C4-2B (cell line): ENCODE results near the gene FAM168A.

Experiments used
- H3K27ac ChIP-seq: fragments of 450-650 bp; 2 replicates; pipeline ENCODE4 v1.5.1; 2017
- ZFX ChIP-seq: fragments of 450-650 bp; IDR thresholded peaks from 2 replicates; pipeline ENCODE4 v1.6.1; 2017
- TF ChIP-seq, protein P1 (sequence below): fragments of 450-650 bp; conservative IDR thresholded peaks from 2 replicates; pipeline ENCODE4 v1.5.1; 2017; ENCODE audit warnings: mild to moderate bottlenecking

The FAM168A gene

GRCh38 chr11:73415854-73416615 lies 181.9 kb downstream of the FAM168A start:
- no peak overlapping the region for H3K27ac ChIP-seq
- no peak for TF ChIP-seq ZFX
- TF ChIP-seq, protein P1, sequence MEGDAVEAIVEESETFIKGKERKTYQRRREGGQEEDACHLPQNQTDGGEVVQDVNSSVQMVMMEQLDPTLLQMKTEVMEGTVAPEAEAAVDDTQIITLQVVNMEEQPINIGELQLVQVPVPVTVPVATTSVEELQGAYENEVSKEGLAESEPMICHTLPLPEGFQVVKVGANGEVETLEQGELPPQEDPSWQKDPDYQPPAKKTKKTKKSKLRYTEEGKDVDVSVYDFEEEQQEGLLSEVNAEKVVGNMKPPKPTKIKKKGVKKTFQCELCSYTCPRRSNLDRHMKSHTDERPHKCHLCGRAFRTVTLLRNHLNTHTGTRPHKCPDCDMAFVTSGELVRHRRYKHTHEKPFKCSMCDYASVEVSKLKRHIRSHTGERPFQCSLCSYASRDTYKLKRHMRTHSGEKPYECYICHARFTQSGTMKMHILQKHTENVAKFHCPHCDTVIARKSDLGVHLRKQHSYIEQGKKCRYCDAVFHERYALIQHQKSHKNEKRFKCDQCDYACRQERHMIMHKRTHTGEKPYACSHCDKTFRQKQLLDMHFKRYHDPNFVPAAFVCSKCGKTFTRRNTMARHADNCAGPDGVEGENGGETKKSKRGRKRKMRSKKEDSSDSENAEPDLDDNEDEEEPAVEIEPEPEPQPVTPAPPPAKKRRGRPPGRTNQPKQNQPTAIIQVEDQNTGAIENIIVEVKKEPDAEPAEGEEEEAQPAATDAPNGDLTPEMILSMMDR = no peak

- TF ChIP-seq, protein P1 = no peak
- TF ChIP-seq ZFX = no peak
- no peak overlapping the region for H3K27ac ChIP-seq
Observed at GRCh38 chr11:73414977-73415651, 182.8 kb downstream of the FAM168A start.

GRCh38 chr11:73413256-73413655 lies 184.7 kb downstream of the FAM168A start:
- H3K27ac ChIP-seq = no peak overlapping the region
- TF ChIP-seq, protein P1 = no peak
- no peak for TF ChIP-seq ZFX

DNA sequence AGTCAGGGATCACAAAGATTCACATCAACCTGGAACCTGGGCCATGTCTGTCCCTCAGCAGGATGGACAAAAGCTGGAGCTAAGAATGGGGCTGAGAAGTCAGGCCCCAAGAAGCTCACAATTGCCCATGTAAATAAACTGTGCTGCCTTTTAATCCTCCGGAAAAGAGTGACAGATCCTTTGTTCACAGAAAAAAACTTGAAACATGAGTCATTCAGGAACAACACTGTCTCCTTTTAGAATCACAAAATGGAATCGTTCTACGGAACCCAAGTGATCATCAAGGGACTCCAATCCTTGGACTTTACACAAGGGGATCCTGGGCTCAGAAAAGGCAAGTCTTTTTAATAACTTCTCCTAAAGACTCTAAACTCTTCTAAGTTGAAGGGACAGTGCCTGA lies 185.6 kb downstream of the FAM168A start:
- H3K27ac ChIP-seq = no peak overlapping the region
- TF ChIP-seq, protein P1 = no peak
- no peak for TF ChIP-seq ZFX

- H3K27ac ChIP-seq = no peak overlapping the region
- TF ChIP-seq, protein P1 = no peak
- TF ChIP-seq ZFX = no peak
Observed at GRCh38 chr11:73411031-73411430, 186.9 kb downstream of the FAM168A start.

DNA sequence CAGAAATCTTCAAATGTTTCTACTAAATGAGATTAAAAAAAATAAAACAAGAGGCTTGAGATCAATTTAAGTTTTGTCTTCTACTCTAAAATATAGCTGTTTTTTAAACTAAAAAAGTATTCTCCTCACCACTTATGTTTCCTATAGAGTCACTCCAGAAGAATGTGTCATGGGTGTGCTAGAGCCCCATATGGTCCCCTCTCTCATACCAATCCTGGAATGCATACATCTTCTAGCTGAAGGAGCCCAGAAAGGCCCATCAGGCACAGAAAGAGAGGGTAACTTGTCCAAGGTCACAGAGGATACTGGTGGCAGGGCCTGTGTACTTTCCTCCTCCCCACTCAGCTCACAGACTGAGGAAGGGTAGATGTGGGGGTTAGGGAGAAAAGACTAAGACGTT lies 187.3 kb downstream of the FAM168A start:
- no peak overlapping the region for H3K27ac ChIP-seq
- TF ChIP-seq, protein P1 = no peak
- no peak for TF ChIP-seq ZFX

GRCh38 chr11:73409431-73409830 lies 188.5 kb downstream of the FAM168A start:
- TF ChIP-seq, protein P1 = no peak
- no peak for TF ChIP-seq ZFX
- no peak overlapping the region for H3K27ac ChIP-seq
